Stimulated activated naive CD8-positive, alpha-beta T cell treated with anti-CD3 and anti-CD28 coated beads, Interleukin-15, amount 100 ng/mL, for 72 hours (primary cell): ENCODE results near the gene TTLL11.

Experiments
- ATAC-seq: fragments of 150-1000 bp; cut with Tn5 transposase; 2 replicates; pipeline ENCODE4 v1.10.0; 2021; ENCODE audit warnings: mild to moderate bottlenecking, moderate library complexity
- DNase-seq, 2 donors: peaks; one replicate each; pipeline ENCODE4 v3.0.0; 2021 to 2022
- H3K27ac Mint-ChIP-seq, 2 donors: one replicate each; pipeline ENCODE4 v1.8.0; 2022; ENCODE audit warnings: mild to moderate bottlenecking in 2 of 2, mixed read lengths in 2 of 2, moderate library complexity in 2 of 2
- H3K27me3 Mint-ChIP-seq: one replicate; pipeline ENCODE4 v1.8.0; 2022; ENCODE audit warnings: mixed read lengths
- H3K4me1 Mint-ChIP-seq: one replicate; pipeline ENCODE4 v1.8.0; 2022; ENCODE audit warnings: mild to moderate bottlenecking, mixed read lengths
- H3K4me3 Mint-ChIP-seq, 2 donors: one replicate each; pipeline ENCODE4 v1.8.0; 2022; ENCODE audit warnings: mild to moderate bottlenecking in 2 of 2, mixed read lengths in 2 of 2, moderate library complexity in 1 of 2
- H3K9me3 Mint-ChIP-seq, 2 donors: one replicate each; pipeline ENCODE4 v1.8.0; 2022; ENCODE audit warnings: mixed read lengths in 2 of 2

TTLL11 gene

DNA sequence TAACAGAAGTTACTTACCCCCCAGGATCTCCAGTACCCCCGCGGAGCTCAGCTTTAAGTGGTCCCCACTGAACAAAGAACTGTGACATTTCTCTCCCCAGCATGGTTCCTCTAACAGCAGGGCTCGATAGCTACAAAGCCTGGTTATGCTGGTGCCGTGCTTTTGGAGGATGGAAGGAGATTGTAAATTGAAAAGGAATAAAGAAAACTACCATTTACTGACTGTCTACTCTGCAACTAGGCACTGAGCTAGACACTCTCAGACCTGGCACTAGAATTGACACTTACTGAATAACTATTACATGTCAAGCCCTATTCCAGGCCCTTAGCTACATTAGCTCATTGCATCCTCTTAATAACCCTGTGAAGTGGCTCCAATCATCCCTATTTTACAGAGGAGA, 145.3 kb downstream of the TTLL11 start:
- Mint-ChIP-seq H3K27me3 (no peaks in the 10 kb centered on the region), H3K9me3 (no peaks in the 10 kb centered on the region), H3K27ac (no peak overlapping the region), H3K4me3 (no peak overlapping the region), H3K4me1 (no peaks in the 10 kb centered on the region)
- DNase-seq, result no peak
- no peak for ATAC-seq

DNA sequence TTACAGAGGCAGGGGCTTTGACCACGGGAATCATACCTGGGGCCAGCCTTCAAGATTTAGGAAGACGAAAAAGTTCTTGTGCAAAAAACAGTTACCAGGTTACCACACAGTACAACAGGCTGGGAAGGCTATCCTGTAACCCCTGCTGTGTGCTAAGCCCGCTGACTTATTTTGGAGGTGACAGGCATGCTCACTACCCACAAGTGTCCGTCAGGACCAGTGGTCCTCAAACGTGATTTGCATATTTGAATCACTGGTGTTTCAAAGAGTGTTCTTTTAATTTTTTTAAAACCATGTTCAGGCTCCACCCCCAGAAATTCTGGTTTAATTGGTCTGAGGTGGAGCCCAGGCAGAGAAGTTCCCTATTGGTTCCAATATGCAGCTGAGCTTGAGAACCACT, 146.6 kb downstream of the TTLL11 start:
- no peak for DNase-seq
- H3K27ac Mint-ChIP-seq, result no peak overlapping the region
- no peak for ATAC-seq
- no peaks in the 10 kb centered on the region for H3K4me1 Mint-ChIP-seq
- no peaks in the 10 kb centered on the region for H3K9me3 Mint-ChIP-seq
- no peaks in the 10 kb centered on the region for H3K27me3 Mint-ChIP-seq
- H3K4me3 Mint-ChIP-seq, result no peak overlapping the region

DNA sequence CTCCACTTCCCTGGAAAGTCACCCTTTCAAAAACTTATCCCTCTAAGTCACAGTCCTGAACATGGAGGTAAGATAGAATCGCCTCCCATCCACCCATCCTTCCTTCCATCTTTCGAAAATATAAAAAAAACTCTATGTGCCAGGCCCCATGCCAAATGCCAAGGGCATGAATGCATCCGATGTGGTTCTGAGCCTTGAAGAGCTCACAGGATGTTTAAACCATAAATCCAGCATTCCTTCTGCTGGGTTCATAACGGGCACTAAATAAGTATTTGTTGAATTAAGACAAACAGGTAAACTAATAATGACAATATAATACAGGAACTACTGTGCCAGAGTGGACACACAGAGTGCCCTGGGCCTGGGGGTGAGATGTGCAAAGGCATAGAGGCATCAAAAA, 147.3 kb downstream of the TTLL11 start:
- Mint-ChIP-seq H3K4me1 (no peaks in the 10 kb centered on the region), H3K9me3 (no peaks in the 10 kb centered on the region), H3K4me3 (no peak overlapping the region), H3K27me3 (no peaks in the 10 kb centered on the region), H3K27ac (no peak overlapping the region)
- ATAC-seq (no peak), DNase-seq (no peak)

DNA sequence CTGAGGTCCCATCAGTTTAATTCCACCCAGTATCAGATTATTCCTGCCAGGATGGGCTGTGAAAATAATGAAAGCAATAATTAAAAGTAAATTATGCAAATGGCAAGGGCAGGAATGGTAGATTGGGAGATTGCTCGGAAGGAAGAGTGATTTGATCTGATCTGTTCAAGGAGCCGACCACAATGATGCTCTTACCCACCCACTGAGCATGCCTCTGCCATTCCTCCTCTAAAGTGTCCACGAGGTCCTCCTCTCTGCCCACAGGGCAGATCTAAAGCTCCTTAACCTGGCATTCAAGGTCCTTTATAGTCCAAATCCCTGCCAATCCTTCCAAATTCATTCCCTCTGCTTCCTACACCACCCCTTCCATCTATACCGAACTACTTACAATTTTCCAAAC, 147.8 kb downstream of the TTLL11 start:
- H3K4me3 Mint-ChIP-seq, result no peak overlapping the region
- no peak for ATAC-seq
- H3K9me3 Mint-ChIP-seq, result no peaks in the 10 kb centered on the region
- H3K4me1 Mint-ChIP-seq, result no peaks in the 10 kb centered on the region
- no peak for DNase-seq
- H3K27ac Mint-ChIP-seq, result no peak overlapping the region
- H3K27me3 Mint-ChIP-seq, result no peaks in the 10 kb centered on the region

DNA sequence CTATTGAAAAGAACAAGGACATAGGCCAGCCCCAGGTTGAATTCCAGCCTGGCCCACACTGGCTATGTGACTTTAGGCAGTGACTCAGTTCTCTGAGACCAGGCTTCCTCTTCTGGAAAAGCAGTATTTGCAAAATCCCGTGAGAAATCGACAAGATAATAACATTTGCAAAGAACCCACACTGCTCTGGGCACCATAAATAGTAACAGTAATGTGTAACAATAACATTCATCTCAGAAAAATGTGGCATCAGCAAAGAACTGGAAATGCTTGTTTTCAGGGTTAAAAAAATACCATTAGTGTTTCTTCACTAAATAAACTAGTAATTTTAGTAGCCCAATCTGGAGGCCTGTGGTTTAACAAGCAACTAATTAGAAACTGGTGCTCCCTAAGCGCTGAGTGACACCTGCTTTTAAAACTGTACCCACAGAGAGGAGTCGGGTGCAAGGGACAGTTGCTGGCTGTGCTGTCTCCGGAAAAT, 148.4 kb downstream of the TTLL11 start:
- Mint-ChIP-seq H3K4me1 (no peaks in the 10 kb centered on the region), H3K9me3 (no peaks in the 10 kb centered on the region), H3K27ac (no peak overlapping the region), H3K27me3 (no peaks in the 10 kb centered on the region), H3K4me3 (no peak overlapping the region)
- no peak for ATAC-seq
- DNase-seq, result no peak

DNA sequence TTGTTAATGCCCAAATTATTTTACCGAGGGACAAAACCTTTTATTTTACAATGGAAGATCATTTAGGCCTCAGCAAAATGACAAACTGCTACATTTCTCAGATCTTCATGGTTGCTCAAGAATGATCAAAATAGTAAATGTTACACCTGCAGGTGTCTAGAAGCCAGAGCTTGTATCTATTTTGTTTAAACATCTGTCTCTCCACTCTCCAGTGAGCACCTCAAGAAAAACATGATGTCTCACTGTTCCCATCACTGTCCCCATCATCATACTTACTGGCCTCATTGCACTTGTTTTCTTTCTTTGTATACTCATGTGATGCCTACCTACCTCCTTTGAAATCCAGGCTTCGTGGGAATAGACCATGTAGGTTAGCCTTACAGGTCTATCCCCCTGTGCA, 149.6 kb downstream of the TTLL11 start:
- Mint-ChIP-seq H3K27me3 (no peaks in the 10 kb centered on the region), H3K4me3 (no peak overlapping the region)
- no peak for ATAC-seq

DNA sequence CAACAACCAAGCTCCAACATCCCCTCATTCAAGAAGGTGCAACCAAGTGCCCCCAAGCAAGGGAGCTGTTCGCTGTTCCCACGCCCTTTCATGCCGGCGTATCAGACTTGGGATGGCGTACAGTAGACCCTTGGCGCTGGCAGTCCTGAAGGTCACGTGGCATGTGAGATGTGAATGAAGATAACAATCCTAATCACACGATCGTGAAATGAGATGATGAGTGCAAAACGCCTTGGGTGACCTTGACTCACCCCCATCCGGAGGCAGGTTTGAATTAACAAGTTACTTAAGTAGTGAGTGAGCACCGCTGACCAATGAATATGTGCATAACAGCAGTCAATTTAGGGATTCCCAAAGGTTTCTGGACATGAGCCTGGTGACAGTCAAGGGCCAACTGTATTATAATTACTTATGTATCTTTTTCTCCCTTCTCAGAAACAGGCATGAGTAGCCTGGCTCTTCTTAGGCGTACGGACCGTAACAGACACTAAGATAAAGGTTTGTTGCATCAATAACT, 150.2 kb downstream of the TTLL11 start:
- Mint-ChIP-seq H3K4me3 (no peak overlapping the region), H3K27me3 (no peaks in the 10 kb centered on the region), H3K4me1 (no peaks in the 10 kb centered on the region), H3K27ac (no peak overlapping the region), H3K9me3 (no peaks in the 10 kb centered on the region)
- ATAC-seq (no peak), DNase-seq (no peak)

More for the DNA sequence above, 149.6 kb downstream of the TTLL11 start:
- H3K9me3 Mint-ChIP-seq, result no peaks in the 10 kb centered on the region
- H3K4me1 Mint-ChIP-seq, result no peaks in the 10 kb centered on the region
- DNase-seq, result no peak
- H3K27ac Mint-ChIP-seq, result peak overlapping the region in 1 of 2 donors; percentile 34

DNA sequence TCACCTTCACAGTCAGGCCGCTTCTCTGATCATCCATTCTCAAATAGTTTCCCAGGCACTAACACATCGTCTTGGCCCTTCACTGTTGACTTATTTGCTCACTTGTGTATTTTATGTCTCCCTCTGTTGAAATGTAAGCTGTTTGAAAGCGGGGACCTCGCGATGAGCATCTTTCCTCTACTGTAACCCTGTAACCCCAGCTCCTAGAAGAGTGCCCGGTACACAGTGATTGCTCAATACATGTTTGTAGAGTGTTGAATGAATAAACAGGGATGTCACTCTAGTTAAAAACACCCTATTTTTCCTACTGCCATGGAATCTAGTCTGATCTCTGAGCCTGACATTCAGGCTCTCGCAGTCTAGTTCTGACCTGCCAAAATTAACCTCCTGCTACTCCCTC, 150.8 kb downstream of the TTLL11 start:
- H3K9me3 Mint-ChIP-seq, result no peaks in the 10 kb centered on the region

DNA sequence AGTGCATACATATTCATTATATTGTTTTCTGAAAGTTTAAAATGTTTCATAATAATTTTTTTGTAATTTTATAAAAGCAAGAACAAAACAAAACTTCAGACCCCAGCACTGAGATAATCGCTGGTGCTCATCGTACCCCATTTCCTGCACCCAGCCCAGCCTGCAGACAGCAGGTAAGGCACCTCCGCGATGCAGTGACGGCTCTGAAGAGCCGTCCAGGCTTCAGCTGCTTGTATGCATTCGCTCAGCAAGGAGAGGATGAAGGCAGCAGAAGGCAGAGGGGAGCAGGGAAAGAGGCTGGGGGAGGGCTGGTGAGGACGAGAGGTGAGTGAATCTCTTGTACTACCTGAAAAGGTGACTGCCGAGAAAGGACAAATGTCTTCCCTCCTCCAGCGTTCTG, 153.5 kb downstream of the TTLL11 start:
- H3K4me3 Mint-ChIP-seq, result no peak overlapping the region
- no peak overlapping the region for H3K27ac Mint-ChIP-seq
- no peaks in the 10 kb centered on the region for H3K9me3 Mint-ChIP-seq
- ATAC-seq (no peak), DNase-seq (no peak)
- H3K4me1 Mint-ChIP-seq, result no peaks in the 10 kb centered on the region
- H3K27me3 Mint-ChIP-seq, result no peaks in the 10 kb centered on the region

More for the DNA sequence above, 150.8 kb downstream of the TTLL11 start:
- H3K27ac Mint-ChIP-seq, result no peak overlapping the region
- ATAC-seq (no peak), DNase-seq (no peak)
- no peak overlapping the region for H3K4me3 Mint-ChIP-seq
- H3K27me3 Mint-ChIP-seq, result no peaks in the 10 kb centered on the region
- no peaks in the 10 kb centered on the region for H3K4me1 Mint-ChIP-seq

DNA sequence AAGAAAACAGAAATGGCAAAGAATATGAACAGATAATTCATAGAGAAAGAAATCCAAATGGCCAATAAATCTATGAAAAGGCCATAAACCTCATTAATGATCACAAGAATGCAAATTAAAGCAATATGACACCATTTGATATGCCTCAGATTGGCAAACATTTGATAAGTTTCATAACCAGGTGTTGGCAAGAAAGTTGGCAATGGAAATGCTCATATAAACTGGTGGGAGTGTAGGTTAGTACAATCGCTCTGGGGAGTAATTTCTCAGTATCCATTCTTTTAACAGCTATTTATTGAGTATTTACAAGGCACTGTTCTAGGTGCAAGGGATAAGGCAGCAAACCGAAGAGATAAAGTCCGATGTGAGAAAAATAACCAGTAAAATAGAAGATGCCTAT, 154.5 kb downstream of the TTLL11 start:
- Mint-ChIP-seq H3K27me3 (no peaks in the 10 kb centered on the region), H3K9me3 (no peaks in the 10 kb centered on the region), H3K27ac (no peak overlapping the region), H3K4me3 (no peak overlapping the region), H3K4me1 (no peaks in the 10 kb centered on the region)
- ATAC-seq, result no peak
- no peak for DNase-seq

DNA sequence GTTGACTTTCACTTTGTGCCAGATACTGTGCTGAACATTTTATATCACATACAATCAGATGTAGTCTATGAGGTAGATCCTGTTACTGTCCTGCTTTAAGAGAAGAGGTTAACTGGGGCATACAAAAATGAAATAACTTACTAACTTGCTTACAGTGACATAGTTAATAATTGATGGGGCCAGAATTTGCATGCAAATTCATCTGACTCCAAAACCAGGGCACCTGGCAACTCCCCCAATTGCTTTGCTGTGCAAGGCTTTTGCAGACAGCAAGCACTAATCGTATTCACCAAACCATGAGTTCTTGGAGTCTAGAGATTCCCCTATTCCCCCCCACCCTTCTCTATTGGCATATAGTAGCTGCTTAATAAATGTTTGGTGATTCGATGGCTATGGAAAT, 155.9 kb downstream of the TTLL11 start:
- Mint-ChIP-seq H3K9me3 (no peaks in the 10 kb centered on the region), H3K27me3 (no peaks in the 10 kb centered on the region), H3K27ac (no peak overlapping the region), H3K4me3 (no peak overlapping the region), H3K4me1 (no peaks in the 10 kb centered on the region)
- no peak for DNase-seq
- ATAC-seq, result no peak

DNA sequence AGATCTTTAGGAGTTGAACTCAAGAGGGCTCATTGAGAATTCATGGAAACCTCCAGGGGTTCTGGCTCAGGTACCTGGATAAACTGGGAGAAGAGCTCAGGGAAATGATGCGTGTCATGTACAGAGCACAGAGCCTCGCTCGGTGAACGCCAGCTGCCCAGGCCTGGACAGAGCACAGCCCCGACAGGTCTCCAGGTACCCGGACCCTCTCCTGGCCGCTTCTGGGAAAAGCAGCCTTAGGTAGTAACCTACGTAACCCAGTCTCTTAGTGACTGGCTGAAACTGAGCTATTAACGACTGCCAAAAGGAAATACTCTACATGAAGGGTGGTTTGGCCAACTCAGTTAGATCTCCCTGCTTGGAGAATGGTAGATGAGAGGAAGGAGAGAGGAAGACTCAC, 157.4 kb downstream of the TTLL11 start:
- H3K4me1 Mint-ChIP-seq, result no peaks in the 10 kb centered on the region
- no peaks in the 10 kb centered on the region for H3K9me3 Mint-ChIP-seq
- ATAC-seq (no peak), DNase-seq (no peak)
- H3K4me3 Mint-ChIP-seq, result no peak overlapping the region
- no peaks in the 10 kb centered on the region for H3K27me3 Mint-ChIP-seq
- H3K27ac Mint-ChIP-seq, result no peak overlapping the region

DNA sequence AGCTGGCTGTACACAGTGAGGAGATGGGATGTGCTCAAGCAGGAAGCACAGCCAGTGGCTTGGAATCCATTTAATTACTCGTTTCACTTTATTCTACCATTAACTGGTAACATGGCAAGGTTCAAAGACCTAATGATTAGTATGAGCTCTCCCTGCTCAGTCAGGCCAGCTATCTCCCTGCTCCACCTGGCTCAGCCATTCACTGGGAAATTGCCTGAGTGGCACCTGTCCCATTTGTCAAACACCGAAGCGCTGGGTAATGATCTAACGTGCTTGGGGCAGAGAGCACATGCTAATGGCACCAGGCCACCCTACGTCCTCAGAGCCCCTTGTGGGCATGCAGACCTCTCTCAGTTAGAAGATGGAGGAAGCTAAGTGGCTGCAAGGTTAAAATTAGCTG, 162.2 kb downstream of the TTLL11 start:
- no peak overlapping the region for H3K4me3 Mint-ChIP-seq
- H3K27ac Mint-ChIP-seq, result no peak overlapping the region
- ATAC-seq (no peak), DNase-seq (no peak)
- no peaks in the 10 kb centered on the region for H3K27me3 Mint-ChIP-seq
- no peaks in the 10 kb centered on the region for H3K9me3 Mint-ChIP-seq
- H3K4me1 Mint-ChIP-seq, result no peaks in the 10 kb centered on the region

DNA sequence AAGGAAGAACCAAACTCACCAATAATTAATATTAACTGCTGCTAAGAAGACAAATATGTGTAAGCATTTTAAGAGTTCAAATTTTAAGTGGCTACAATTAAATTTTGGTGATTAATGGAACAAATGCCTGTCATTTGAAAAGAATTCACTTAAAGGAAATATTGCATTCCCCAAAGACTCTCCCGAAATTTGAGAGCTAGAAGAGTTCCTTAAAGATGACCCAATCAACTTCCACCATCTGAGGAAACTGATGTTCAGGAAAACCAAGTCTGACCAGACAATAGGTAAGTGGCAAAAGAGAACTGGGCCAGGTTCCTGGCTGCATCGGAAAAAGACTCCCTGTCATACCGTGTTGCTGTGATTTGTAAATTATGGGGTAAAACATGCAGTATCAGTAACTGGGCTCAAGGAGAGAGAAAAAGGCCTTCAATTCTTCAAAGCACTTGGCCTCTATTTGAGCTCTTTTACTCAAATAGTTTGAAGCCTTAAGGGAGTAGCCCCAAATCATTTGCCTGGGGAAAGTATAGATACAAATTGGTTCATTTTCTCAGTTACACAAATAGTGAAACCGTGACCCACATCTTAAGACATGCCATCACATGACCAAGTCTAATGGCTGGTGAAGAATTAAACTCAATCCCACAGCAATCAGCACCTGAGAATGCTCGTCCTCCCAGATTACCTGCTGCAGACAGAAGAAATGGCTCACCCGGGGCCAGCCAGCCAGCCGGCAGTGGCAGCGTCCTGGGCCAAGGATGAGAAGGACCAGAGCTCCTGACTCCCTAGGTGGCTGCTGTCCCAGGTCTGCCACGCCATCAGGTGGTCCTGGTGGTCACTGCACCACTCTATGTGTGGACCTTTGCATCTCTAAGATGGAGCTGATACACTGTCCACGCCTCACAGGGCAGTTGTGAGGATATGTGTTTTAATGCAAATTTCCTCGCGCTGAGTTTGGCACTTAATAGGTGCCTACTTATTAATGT, 162.9 kb downstream of the TTLL11 start:
- Mint-ChIP-seq H3K4me1 (no peaks in the 10 kb centered on the region), H3K27me3 (no peaks in the 10 kb centered on the region), H3K9me3 (no peaks in the 10 kb centered on the region), H3K27ac (no peak overlapping the region), H3K4me3 (no peak overlapping the region)
- DNase-seq (no peak), ATAC-seq (no peak)

DNA sequence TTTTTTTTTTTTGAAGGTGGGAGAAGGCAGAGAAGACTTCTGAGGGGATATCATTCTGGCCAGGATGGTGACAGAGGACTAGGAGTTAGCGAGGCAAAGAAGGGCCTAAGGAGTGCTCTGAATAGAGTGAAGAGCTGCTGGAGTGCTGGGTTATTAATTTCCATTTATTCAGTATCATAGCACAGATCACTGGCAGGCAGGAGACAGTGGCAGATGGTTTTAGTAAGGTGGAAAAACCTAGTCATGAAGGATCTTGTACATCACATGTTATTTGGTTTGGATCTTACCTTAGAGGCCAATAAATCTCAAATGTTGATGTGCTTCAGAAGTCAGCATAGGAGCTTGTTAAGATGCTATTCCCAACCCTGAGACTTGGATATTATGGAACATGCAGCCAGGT, 165.5 kb downstream of the TTLL11 start:
- ATAC-seq (no peak), DNase-seq (no peak)
- H3K9me3 Mint-ChIP-seq, result no peaks in the 10 kb centered on the region
- no peak overlapping the region for H3K27ac Mint-ChIP-seq
- no peak overlapping the region for H3K4me3 Mint-ChIP-seq
- no peaks in the 10 kb centered on the region for H3K4me1 Mint-ChIP-seq
- no peaks in the 10 kb centered on the region for H3K27me3 Mint-ChIP-seq

DNA sequence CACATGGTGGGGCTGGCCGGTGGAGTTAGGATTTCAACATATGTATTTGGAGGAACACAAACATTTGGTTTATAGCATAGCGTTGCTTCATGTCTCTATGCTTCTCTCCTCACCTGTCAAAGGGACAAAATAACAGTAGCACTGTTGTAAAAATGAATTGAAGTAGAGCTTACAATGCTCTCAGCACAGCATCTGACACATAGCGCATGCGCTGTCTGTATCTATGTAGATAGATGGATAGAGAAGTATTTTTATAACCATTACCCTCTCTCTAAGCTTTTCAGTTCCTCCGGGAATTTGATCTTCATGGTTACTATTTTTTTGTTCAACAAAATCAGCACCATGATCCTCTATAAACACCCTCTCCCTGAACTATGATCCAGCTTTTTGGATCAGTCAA, 166.0 kb downstream of the TTLL11 start:
- DNase-seq (no peak), ATAC-seq (no peak)
- Mint-ChIP-seq H3K4me3 (no peak overlapping the region), H3K4me1 (no peaks in the 10 kb centered on the region), H3K9me3 (no peaks in the 10 kb centered on the region), H3K27me3 (no peaks in the 10 kb centered on the region), H3K27ac (no peak overlapping the region)
